HL-60 (cell line): ENCODE measurements around the gene PTPRF.

Experiments used
- CTCF ChIP-seq: IDR thresholded peaks from one replicate; pipeline ENCODE4 v1.5.1; 2011; ENCODE audit warnings: low read length, control low read depth, inconsistent platforms; ENCODE audit not compliant: insufficient read depth
- POLR2AphosphoS5 ChIP-seq: IDR thresholded peaks from 2 replicates; pipeline ENCODE4 v1.6.1; 2012; ENCODE audit warnings: low read depth
- REST ChIP-seq: IDR thresholded peaks from 2 replicates; pipeline ENCODE4 v1.6.1; 2012; ENCODE audit warnings: low read depth; ENCODE audit not compliant: insufficient replicate concordance
- SPI1 ChIP-seq: IDR thresholded peaks from 2 replicates; pipeline ENCODE4 v1.6.1; 2012; ENCODE audit warnings: low read depth, mild to moderate bottlenecking, borderline replicate concordance

- TF ChIP-seq CTCF (no peak), SPI1 (no peak), POLR2AphosphoS5 (no peak), REST (no peak)
Measured at GRCh38 chr1:43558346-43558841, 27.7 kb downstream of the PTPRF start.
